GM21619 (cell line): ENCODE results near the gene HS3ST5.
"Not testable (repeated sequence)": the region's sequence is repeated elsewhere in the genome, so short reads cannot be mapped to it uniquely, and the experiment has no call there.

Experiments used
- ATAC-seq: cut with Tn5 transposase; IDR thresholded peaks from one replicate; pipeline ENCODE4 v1.9.1; 2021; ENCODE audit not compliant: unreplicated experiment

The HS3ST5 gene

DNA sequence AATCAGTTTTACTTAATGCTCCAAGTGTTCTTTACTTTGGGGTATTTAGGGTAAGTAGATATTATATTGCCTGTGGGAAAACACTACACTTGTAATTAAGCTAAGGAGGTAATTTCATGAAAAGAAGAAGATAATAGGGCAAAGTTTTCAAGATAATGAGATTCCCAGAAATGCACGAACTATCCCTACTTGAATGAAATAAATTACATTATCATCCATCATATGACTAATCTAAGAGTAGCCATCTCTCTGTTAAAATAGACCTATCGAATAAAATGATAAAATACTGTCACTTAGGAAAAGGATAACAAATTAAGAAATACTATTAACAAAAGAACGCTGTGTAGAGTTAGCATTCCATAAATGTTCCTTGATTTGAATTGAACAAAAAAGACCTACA, 236.8 kb downstream of the HS3ST5 start:
- no peak for ATAC-seq

DNA sequence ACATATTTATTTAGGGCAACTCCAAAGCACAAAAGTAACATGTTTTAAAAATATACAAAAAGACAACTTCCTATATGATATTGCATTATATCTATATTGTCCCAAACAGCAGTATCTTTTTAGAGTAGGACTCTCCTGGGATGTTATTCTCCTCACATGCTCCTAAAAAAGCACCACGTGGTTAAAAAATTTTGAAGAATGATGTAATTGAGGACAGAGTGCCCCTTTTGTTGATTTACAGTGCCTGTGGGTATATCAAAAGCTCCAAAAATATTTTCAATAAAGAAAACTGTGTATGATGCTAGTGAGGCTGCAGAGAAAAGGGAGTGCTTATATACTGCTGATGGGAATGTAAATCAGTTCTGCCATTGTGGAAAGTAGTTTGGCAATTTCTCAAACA, 241.6 kb downstream of the HS3ST5 start:
- no peak for ATAC-seq

- no peak for ATAC-seq
Measured at GRCh38 chr6:114100215-114100994, 242.4 kb downstream of the HS3ST5 start.

DNA sequence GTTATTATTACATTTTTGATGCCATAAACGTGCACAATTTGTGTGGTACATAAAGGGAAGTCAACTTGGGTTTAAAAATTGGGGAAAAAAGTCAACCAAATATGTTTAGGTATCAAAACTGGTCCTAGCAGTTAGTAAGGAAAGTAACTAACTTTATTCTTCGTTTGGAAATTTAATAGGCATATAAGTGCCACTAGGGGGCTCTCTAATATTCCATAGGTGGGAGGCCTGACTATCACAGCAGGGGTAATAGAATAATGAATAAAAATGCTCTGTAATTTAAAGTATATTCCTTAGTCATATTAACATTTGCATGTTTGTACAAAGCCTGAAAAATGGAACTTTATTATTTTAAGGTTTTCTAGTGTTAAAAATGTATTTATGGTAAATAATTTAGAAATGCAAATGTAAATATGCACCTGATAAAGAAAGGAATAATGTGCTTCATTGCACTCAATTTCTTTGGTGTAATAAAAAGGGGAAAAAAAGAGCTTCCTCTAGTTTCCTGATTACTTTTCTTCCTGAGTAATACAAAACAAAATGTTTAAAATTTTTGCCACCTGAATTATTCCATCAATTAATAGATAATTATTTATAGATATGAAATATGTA, 246.2 kb downstream of the HS3ST5 start:
- peak; percentile 67 for ATAC-seq

DNA sequence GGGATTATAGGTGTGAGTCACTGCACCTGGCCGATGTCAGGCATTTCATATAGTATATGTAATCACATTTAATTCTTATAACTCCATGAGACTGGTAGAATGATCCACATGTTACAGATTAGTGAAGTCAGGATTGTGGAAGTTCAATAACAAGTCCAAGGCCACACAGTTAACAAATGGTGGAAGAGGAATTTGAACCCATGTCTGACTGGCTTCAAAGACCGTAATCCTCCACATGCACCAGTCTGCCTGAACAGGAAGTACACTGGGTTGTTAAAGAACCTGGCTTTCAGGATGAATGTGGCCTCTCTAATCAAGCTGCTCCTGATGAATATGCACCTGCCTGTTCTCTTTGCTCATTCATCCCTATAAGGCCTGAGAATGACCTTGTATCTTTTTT, 249.9 kb downstream of the HS3ST5 start:
- ATAC-seq, result no peak

- no peak for ATAC-seq
Measured at GRCh38 chr6:114090626-114091025, 252.2 kb downstream of the HS3ST5 start.

GRCh38 chr6:114087496-114087895, 255.3 kb downstream of the HS3ST5 start:
- no peak for ATAC-seq

- no peak for ATAC-seq
Measured at GRCh38 chr6:114085211-114085610, 257.6 kb downstream of the HS3ST5 start.

DNA sequence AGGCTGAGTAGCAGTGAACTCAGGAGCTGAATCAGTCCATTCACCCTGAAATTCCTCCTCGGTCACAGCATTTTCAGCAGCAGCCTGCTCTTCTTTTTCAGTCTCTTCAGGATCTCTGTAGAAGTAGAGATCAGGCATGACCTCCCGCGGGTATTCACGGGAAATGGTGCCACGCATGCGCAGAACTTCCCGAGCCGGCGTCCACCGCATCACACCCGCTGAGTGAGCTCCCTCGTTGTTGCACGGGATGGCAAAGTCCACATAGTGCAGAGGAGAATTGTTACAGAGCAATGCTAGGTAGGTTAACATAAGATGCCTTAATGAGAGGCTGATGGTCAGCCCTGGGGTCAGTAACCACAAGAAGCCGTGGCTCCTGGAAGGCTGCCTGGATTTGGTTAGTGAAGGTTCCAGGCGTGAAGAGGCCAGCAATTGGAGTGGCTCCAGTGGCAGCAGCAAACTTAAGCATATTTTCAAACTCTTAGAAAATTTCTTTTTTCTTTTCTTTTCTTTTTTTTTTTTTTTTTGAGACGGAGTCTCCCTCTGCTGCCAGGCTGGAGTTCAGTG, 258.4 kb downstream of the HS3ST5 start:
- no peak for ATAC-seq

DNA sequence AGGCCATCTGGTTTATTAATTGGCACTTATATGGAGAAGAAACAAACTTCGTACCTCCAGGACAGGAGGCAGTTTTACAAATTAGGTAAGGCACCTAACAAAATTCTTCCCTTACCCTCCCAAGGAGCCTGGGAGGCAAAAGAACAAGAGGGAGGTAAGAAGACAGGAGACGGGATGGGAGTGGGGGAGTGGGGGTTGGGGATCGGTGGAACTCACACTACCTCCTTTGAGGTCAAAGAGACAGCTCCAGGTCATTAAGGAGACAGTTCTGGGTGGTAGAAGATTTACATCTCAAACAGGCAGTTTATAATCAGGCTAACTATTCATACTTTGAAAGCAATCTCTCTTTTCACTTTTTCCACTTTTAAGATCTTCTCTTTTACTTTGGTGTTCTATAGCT, 259.6 kb downstream of the HS3ST5 start:
- no peak for ATAC-seq

GRCh38 chr6:114081730-114082129, 261.1 kb downstream of the HS3ST5 start:
- ATAC-seq, result no peak

GRCh38 chr6:114080891-114081510, 261.8 kb downstream of the HS3ST5 start:
- no peak for ATAC-seq

GRCh38 chr6:114080410-114080809, 262.4 kb downstream of the HS3ST5 start:
- ATAC-seq, result not testable (repeated sequence)

- no peak for ATAC-seq
Measured at GRCh38 chr6:114075777-114076176, 267.0 kb downstream of the HS3ST5 start.

GRCh38 chr6:114075300-114075699, 267.5 kb downstream of the HS3ST5 start:
- no peak for ATAC-seq

GRCh38 chr6:114068771-114069170, 274.1 kb downstream of the HS3ST5 start:
- ATAC-seq, result no peak

DNA sequence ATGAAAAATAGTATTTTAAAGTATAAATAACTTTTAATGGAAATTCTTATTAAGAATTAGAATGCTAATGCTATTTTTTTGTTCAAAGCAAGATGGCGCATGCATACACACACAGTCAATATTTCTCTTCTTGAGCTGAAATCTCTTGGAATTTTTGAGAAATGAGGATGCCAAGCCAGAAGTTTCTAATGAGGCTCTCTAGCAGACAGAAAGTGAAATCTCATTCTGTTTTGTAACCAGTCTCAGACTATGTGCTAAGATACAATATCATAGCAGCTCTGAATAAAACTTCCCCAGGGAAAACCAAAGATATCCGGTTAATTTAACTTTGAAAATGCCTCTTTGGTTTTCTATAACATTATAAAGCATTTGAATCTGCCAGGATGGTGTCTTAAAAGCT, 274.7 kb downstream of the HS3ST5 start:
- ATAC-seq, result no peak

GRCh38 chr6:114064862-114065261, 278.0 kb downstream of the HS3ST5 start:
- ATAC-seq, result no peak

- no peak for ATAC-seq
Measured at GRCh38 chr6:114063956-114064355, 278.9 kb downstream of the HS3ST5 start.

DNA sequence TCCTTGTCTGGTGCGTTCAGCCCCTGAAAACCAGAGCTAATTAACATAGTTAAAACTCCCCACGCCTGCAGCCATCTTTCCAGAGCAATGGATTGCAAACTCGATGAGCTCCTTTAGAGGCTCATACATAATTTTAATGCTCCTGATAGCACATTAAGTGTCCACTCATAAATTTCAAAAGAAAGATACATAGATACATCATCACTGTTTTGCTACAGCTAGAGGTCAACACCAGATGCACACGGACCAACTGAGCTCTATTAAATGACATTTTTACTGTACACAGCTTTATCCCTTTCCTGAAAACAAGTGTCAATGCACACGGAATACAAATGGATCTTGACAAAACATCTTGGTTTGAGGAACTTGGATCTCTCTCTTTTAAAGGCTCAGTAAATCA, 280.6 kb downstream of the HS3ST5 start:
- no peak for ATAC-seq

GRCh38 chr6:114061741-114062140, 281.1 kb downstream of the HS3ST5 start:
- no peak for ATAC-seq

- no peak for ATAC-seq
Measured at GRCh38 chr6:114061116-114061515, 281.7 kb downstream of the HS3ST5 start.
